ENCODE measurements around the gene LCE4A. TPM values are rescaled to one million over a fixed set of nuclear protein-coding genes. Genes with fewer than 3 reads are reported as not detected.

LCE4A gene
- total and polyA plus RNA-seq, 10 of the 15 experiments (the other 5 are each of a cell fraction or from before 2014, with no cell fraction given) = not detected

DNA sequence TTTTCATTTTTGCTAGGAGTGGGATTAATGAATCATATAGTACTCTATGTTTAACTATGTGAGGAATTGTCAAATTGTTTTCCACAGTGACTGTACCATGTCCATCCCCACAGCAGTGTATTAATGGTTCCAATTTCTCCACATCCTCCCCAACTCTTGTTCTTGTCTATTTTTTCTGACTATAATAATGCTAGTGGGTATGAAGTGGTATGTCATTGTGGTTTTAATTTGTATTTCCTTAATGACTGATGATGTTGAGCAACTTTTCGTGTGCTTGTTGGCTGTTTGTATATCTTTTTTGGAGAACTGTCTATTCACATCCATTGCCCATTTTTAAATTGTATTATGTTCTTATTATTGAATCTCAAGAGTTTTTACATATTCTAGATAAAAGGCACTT lies 39.9 kb downstream of the LCE4A start:
- H3K27me3 ChIP-seq (replicated peaks in 1 of 2; ENCODE audit: control insufficient read depth in 2 of 2, insufficient read depth in 2 of 2, low read length in 1 of 2) = no peaks in the 10 kb centered on the region; a peak in 1 of 4 replicates
- SMC1A ChIA-PET (ENCODE audit: uncharacterized antibody, unreplicated experiment) = no interaction called here
- BruUV-seq (replicated peaks) = no TSS peak
- RAD21 ChIA-PET (ENCODE audit: unreplicated experiment) = no interaction called here
- no peaks in the 10 kb centered on the region for H3K79me2 ChIP-seq (ENCODE audit: control insufficient read depth, insufficient read depth, low read length)
- TF ChIP-seq MTA2 (IDR thresholded peaks at IDR 0.05; ENCODE audit: low read depth) = no peak
- no peak for TF ChIP-seq FOXK2 (IDR thresholded peaks at IDR 0.05)
- TF ChIP-seq, protein P1, sequence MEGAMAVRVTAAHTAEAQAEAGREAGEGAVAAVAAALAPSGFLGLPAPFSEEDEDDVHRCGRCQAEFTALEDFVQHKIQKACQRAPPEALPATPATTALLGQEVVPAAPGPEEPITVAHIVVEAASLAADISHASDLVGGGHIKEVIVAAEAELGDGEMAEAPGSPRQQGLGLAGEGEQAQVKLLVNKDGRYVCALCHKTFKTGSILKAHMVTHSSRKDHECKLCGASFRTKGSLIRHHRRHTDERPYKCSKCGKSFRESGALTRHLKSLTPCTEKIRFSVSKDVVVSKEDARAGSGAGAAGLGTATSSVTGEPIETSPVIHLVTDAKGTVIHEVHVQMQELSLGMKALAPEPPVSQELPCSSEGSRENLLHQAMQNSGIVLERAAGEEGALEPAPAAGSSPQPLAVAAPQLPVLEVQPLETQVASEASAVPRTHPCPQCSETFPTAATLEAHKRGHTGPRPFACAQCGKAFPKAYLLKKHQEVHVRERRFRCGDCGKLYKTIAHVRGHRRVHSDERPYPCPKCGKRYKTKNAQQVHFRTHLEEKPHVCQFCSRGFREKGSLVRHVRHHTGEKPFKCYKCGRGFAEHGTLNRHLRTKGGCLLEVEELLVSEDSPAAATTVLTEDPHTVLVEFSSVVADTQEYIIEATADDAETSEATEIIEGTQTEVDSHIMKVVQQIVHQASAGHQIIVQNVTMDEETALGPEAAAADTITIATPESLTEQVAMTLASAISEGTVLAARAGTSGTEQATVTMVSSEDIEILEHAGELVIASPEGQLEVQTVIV (IDR thresholded peaks at IDR 0.05; ENCODE audit: borderline replicate concordance, partially characterized antibody) = no peak
- TF ChIP-seq, protein P2, sequence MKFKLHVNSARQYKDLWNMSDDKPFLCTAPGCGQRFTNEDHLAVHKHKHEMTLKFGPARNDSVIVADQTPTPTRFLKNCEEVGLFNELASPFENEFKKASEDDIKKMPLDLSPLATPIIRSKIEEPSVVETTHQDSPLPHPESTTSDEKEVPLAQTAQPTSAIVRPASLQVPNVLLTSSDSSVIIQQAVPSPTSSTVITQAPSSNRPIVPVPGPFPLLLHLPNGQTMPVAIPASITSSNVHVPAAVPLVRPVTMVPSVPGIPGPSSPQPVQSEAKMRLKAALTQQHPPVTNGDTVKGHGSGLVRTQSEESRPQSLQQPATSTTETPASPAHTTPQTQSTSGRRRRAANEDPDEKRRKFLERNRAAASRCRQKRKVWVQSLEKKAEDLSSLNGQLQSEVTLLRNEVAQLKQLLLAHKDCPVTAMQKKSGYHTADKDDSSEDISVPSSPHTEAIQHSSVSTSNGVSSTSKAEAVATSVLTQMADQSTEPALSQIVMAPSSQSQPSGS (IDR thresholded peaks at IDR 0.05; ENCODE audit: low read length) = no peak
- no peak for TF ChIP-seq SRF (IDR thresholded peaks at IDR 0.05; ENCODE audit: low read depth in 2 of 2, low read length in 2 of 2)
- FAIRE-seq (no peak), DNase-seq (ENCODE audit: low read depth, low spot score) (no peak), ATAC-seq (no peak)
- H3K9me3 ChIP-seq (replicated peaks; ENCODE audit: control insufficient read depth, insufficient read depth, low read length) = no peaks in the 10 kb centered on the region
- H3K4me3 ChIP-seq = no peak overlapping the region
- POLR2A ChIA-PET = no interaction called here
- H3K36me3 ChIP-seq (ENCODE audit: control insufficient read depth in 2 of 2, insufficient read depth in 2 of 2, low read length in 1 of 2) = no peaks in the 10 kb centered on the region
- no peak overlapping the region for H3K4me2 ChIP-seq (ENCODE audit: control insufficient read depth, insufficient read depth)
- CTCF ChIA-PET = no interaction called here
- H2AFZ ChIP-seq (ENCODE audit: control insufficient read depth, low read depth, low read length) = no peak overlapping the region
- H4K20me1 ChIP-seq (ENCODE audit: control insufficient read depth, insufficient read depth) = no peaks in the 10 kb centered on the region
- H3K9ac ChIP-seq (ENCODE audit: control insufficient read depth, insufficient read depth, low read length) = no peak overlapping the region
- intact Hi-C loops (cut with micrococcal nuclease; ENCODE audit: unreplicated experiment) = no loop called here
- in situ Hi-C loops (cut with MboI) = no loop called here
- WGBS (ENCODE audit: insufficient coverage, insufficient replicate concordance, low lambda C conversion rate, missing lambda C conversion rate) = 0% methylated on average over 1 of the region's 1 CpG
- H3K27ac ChIP-seq (ENCODE audit: control insufficient read depth, insufficient read depth) = no peak overlapping the region
- no peaks in the 10 kb centered on the region for H3K4me1 ChIP-seq (ENCODE audit: control insufficient read depth, insufficient read depth, low read length)

Measured in GM12878 (cell line).